Measurements from ENCODE around the gene QPCTL.
A peak's percentile ranks its signal among the peaks of the same experiment; 100 is the strongest.
"Not testable (repeated sequence)": the region's sequence is repeated elsewhere in the genome, so short reads cannot be mapped to it uniquely, and the experiment has no call there.

QPCTL gene

GRCh38 chr19:45720065-45720464, 27.6 kb downstream of the QPCTL start:
- Histone ChIP-seq H3K4me1 (ENCODE audit: control insufficient read depth, insufficient read depth, low read length, unreplicated experiment) (peaks cover 32% of the 10 kb centered on the region), H3K79me2 (ENCODE audit: control insufficient read depth, insufficient read depth, low read length, unreplicated experiment) (peaks cover 15% of the 10 kb centered on the region)
- not testable (repeated sequence) for H3K27me3 ChIP-seq (ENCODE audit: insufficient read depth, low read length); H3K4me3 ChIP-seq (ENCODE audit: low read depth, low read length); H2AFZ ChIP-seq (ENCODE audit: low read length, unreplicated experiment); H3K27ac ChIP-seq (ENCODE audit: low read depth, low read length); H3K36me3 ChIP-seq (ENCODE audit: insufficient read depth, low read length)

DNA sequence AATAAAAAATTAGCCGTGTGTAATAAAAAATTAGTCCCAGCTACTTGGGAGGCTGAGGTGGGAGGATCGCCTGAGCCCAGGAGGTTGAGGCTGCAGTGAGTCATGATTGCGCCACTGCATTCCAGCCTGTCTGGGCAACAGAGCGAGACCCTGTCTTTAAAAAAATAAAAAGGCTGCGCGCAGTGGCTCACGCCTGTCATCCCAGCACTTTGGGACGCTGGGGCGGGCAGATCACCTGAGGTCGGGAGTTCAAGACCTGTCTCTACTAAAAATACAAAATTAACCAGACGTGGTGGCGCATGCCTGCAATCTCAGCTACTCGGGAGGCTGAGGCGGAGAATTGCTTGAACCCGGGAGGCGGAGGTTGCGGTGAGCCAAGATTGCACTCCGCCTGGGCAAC, 36.2 kb downstream of the QPCTL start:
- H3K27me3 ChIP-seq (ENCODE audit: insufficient read depth, low read length); H2AFZ ChIP-seq (ENCODE audit: low read length, unreplicated experiment); H3K27ac ChIP-seq (ENCODE audit: low read depth, low read length); H3K36me3 ChIP-seq (ENCODE audit: insufficient read depth, low read length); H3K4me1 ChIP-seq (ENCODE audit: control insufficient read depth, insufficient read depth, low read length, unreplicated experiment); H3K4me3 ChIP-seq (ENCODE audit: low read depth, low read length): not testable (repeated sequence)
- peaks cover 38% of the 10 kb centered on the region for H3K79me2 ChIP-seq (ENCODE audit: control insufficient read depth, insufficient read depth, low read length, unreplicated experiment)

GRCh38 chr19:45729800-45730290, 37.4 kb downstream of the QPCTL start:
- peaks cover 35% of the 10 kb centered on the region for H3K79me2 ChIP-seq (ENCODE audit: control insufficient read depth, insufficient read depth, low read length, unreplicated experiment)

GRCh38 chr19:45730368-45731288, 38.2 kb downstream of the QPCTL start, which contains the start of gene FBXO46:
FBXO46 (minus strand) TSS chr19:45730896; CDS start chr19:45713495, 17,401 bp downstream.
- peak within 1 kb of the TSS; percentile 96 for H3K4me3 ChIP-seq (ENCODE audit: low read depth, low read length)
- no peaks in the 10 kb centered on the region for H3K4me1 ChIP-seq (ENCODE audit: control insufficient read depth, insufficient read depth, low read length, unreplicated experiment)
- H3K27me3 ChIP-seq (ENCODE audit: insufficient read depth, low read length), result no peaks in the 10 kb centered on the region
- H3K36me3 ChIP-seq (ENCODE audit: insufficient read depth, low read length), result no peaks in the 10 kb centered on the region
- peak within 1 kb of the TSS; percentile 22; the same call in 1 of the 2 replicates for H3K27ac ChIP-seq (ENCODE audit: low read depth, low read length)
- H2AFZ ChIP-seq (ENCODE audit: low read length, unreplicated experiment), result peak within 1 kb of the TSS; percentile 44
- H3K79me2 ChIP-seq (ENCODE audit: control insufficient read depth, insufficient read depth, low read length, unreplicated experiment), result peaks cover 34% of the 10 kb centered on the region

More at GRCh38 chr19:45729800-45730290, 37.4 kb downstream of the QPCTL start:
- no peaks in the 10 kb centered on the region for H3K36me3 ChIP-seq (ENCODE audit: insufficient read depth, low read length)
- no peak overlapping the region for H2AFZ ChIP-seq (ENCODE audit: low read length, unreplicated experiment)
- H3K4me3 ChIP-seq (ENCODE audit: low read depth, low read length), result peak overlapping the region; percentile 96
- H3K27ac ChIP-seq (ENCODE audit: low read depth, low read length), result 0 out of 2 replicates have a peak overlapping the region, but pooled peaks have one; percentile 22
- H3K4me1 ChIP-seq (ENCODE audit: control insufficient read depth, insufficient read depth, low read length, unreplicated experiment), result no peaks in the 10 kb centered on the region
- H3K27me3 ChIP-seq (ENCODE audit: insufficient read depth, low read length), result no peaks in the 10 kb centered on the region

DNA sequence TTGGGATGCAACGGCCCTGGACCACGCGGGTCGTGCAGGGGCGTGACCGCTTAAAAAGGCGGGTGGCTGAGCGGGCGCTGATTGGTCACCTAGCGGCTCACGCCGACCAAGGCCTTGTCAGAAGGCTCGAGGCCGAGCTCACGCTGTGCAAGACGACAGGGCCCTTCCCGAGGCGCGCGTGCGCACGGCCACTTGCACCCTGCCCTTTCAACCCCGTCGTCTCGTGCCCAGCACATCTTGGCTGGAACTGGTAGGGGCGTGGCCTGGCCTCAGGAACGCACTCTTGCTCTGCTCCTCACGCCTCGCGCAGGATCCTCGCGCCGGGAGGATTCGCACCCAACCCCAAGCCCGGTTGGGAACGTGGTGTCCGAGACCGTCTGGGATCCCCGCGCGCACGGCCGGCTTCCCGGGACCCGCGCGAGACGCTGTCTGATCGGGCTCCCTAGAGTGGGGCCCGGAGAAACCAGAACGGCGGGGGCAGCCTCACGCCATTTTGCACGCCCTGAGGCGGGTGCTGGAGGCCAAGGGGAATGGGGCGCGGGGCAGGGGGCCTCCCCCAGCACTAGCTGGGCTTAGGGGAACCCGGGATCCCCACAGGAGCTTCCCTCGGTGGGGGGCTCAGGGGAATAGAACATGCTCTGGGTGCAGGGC, 40.8 kb downstream of the QPCTL start, which contains the start of gene MEIOSIN:
Gene MEIOSIN (plus strand): TSS at position 280 of the 651 bp plus-strand sequence. CDS start 1,938 bp downstream, outside the sequence.
- H3K36me3 ChIP-seq (ENCODE audit: insufficient read depth, low read length), result no peaks in the 10 kb centered on the region
- H2AFZ ChIP-seq (ENCODE audit: low read length, unreplicated experiment), result no peak within 1 kb of the TSS
- no peaks in the 10 kb centered on the region for H3K27me3 ChIP-seq (ENCODE audit: insufficient read depth, low read length)
- H3K79me2 ChIP-seq (ENCODE audit: control insufficient read depth, insufficient read depth, low read length, unreplicated experiment), result peaks cover 18% of the 10 kb centered on the region
- no peaks in the 10 kb centered on the region for H3K4me1 ChIP-seq (ENCODE audit: control insufficient read depth, insufficient read depth, low read length, unreplicated experiment)
- no peak within 1 kb of the TSS for H3K4me3 ChIP-seq (ENCODE audit: low read depth, low read length)
- H3K27ac ChIP-seq (ENCODE audit: low read depth, low read length), result no peak within 1 kb of the TSS

GRCh38 chr19:45739498-45740439, 47.3 kb downstream of the QPCTL start:
- Histone ChIP-seq H3K4me1 (ENCODE audit: control insufficient read depth, insufficient read depth, low read length, unreplicated experiment) (no peaks in the 10 kb centered on the region), H3K27ac (ENCODE audit: low read depth, low read length) (no peak overlapping the region), H3K79me2 (ENCODE audit: control insufficient read depth, insufficient read depth, low read length, unreplicated experiment) (no peaks in the 10 kb centered on the region), H3K27me3 (ENCODE audit: insufficient read depth, low read length) (no peaks in the 10 kb centered on the region), H3K4me3 (ENCODE audit: low read depth, low read length) (no peak overlapping the region), H3K36me3 (ENCODE audit: insufficient read depth, low read length) (no peaks in the 10 kb centered on the region), H2AFZ (ENCODE audit: low read length, unreplicated experiment) (no peak overlapping the region)

- Histone ChIP-seq H3K27me3 (ENCODE audit: insufficient read depth, low read length) (no peaks in the 10 kb centered on the region), H3K27ac (ENCODE audit: low read depth, low read length) (no peak overlapping the region), H3K79me2 (ENCODE audit: control insufficient read depth, insufficient read depth, low read length, unreplicated experiment) (no peaks in the 10 kb centered on the region), H2AFZ (ENCODE audit: low read length, unreplicated experiment) (no peak overlapping the region), H3K36me3 (ENCODE audit: insufficient read depth, low read length) (no peaks in the 10 kb centered on the region), H3K4me1 (ENCODE audit: control insufficient read depth, insufficient read depth, low read length, unreplicated experiment) (no peaks in the 10 kb centered on the region), H3K4me3 (ENCODE audit: low read depth, low read length) (no peak overlapping the region)
Measured at GRCh38 chr19:45742969-45743368, 50.5 kb downstream of the QPCTL start.

- Histone ChIP-seq H3K4me1 (ENCODE audit: control insufficient read depth, insufficient read depth, low read length, unreplicated experiment) (no peaks in the 10 kb centered on the region), H3K4me3 (ENCODE audit: low read depth, low read length) (no peak overlapping the region), H3K27me3 (ENCODE audit: insufficient read depth, low read length) (no peaks in the 10 kb centered on the region), H2AFZ (ENCODE audit: low read length, unreplicated experiment) (no peak overlapping the region), H3K27ac (ENCODE audit: low read depth, low read length) (no peak overlapping the region), H3K79me2 (ENCODE audit: control insufficient read depth, insufficient read depth, low read length, unreplicated experiment) (no peaks in the 10 kb centered on the region), H3K36me3 (ENCODE audit: insufficient read depth, low read length) (no peaks in the 10 kb centered on the region)
Measured at GRCh38 chr19:45745606-45746005, 53.1 kb downstream of the QPCTL start.

DNA sequence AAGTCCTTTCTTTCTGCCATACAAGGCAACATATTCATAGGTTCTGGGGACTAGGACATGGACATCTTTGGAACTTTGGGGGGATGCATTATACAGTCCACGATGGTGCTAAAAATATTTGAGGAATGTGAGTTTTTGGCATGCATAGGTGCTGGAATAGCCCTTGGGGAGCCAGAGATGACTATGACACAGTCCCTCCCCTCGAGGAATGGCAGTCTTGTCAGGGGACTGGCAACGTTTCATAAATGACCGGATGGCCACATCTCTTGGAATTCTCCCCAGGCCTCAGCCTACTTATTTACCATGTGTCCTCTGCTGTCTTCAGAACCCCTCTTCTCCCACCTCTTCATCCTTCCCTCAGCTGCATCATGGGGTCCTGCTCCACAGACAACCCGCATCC, 54.4 kb downstream of the QPCTL start:
- Histone ChIP-seq H3K79me2 (ENCODE audit: control insufficient read depth, insufficient read depth, low read length, unreplicated experiment) (no peaks in the 10 kb centered on the region), H3K27me3 (ENCODE audit: insufficient read depth, low read length) (no peaks in the 10 kb centered on the region), H3K36me3 (ENCODE audit: insufficient read depth, low read length) (no peaks in the 10 kb centered on the region), H2AFZ (ENCODE audit: low read length, unreplicated experiment) (no peak overlapping the region), H3K27ac (ENCODE audit: low read depth, low read length) (no peak overlapping the region), H3K4me1 (ENCODE audit: control insufficient read depth, insufficient read depth, low read length, unreplicated experiment) (no peaks in the 10 kb centered on the region), H3K4me3 (ENCODE audit: low read depth, low read length) (no peak overlapping the region)

DNA sequence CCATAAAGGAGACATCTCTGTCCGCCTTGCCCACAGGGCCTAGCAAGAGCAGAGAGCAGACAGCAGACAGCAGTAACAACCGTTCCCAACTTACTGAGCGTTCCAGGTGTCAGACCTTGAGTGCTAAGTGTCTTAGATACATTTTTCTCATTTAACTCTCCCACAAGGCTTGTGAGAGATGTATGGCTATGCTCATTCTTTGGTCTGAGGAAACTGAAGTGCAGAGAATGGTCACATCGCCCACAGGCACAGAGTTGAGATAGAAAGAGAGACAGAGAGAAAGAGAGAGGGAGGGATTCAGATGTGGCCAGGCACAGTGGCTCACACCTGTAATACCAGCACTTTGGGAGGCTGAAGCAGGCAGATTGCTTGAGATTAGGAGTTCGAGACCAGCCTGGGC, 55.0 kb downstream of the QPCTL start:
- H3K27ac ChIP-seq (ENCODE audit: low read depth, low read length), result no peak overlapping the region
- no peaks in the 10 kb centered on the region for H3K4me1 ChIP-seq (ENCODE audit: control insufficient read depth, insufficient read depth, low read length, unreplicated experiment)
- no peaks in the 10 kb centered on the region for H3K27me3 ChIP-seq (ENCODE audit: insufficient read depth, low read length)
- H3K4me3 ChIP-seq (ENCODE audit: low read depth, low read length), result no peak overlapping the region
- H3K79me2 ChIP-seq (ENCODE audit: control insufficient read depth, insufficient read depth, low read length, unreplicated experiment), result no peaks in the 10 kb centered on the region
- no peaks in the 10 kb centered on the region for H3K36me3 ChIP-seq (ENCODE audit: insufficient read depth, low read length)
- no peak overlapping the region for H2AFZ ChIP-seq (ENCODE audit: low read length, unreplicated experiment)

Data from ACC112 (cell line).